ENCODE data around the gene IDH2.
"Not testable (repeated sequence)": the region's sequence is repeated elsewhere in the genome, so short reads cannot be mapped to it uniquely, and the experiment has no call there.

IDH2 gene

GRCh38 chr15:90101969-90102890 lies at the start of gene IDH2:
IDH2 (minus strand) TSS chr15:90102468; CDS start chr15:90102390, 78 bp downstream.
- DNase-seq (ENCODE audit: low read depth), result peak; percentile 83

GRCh38 chr15:90150551-90150950 lies 48.3 kb upstream of the IDH2 start:
- not testable (repeated sequence) for DNase-seq (ENCODE audit: low read depth)

- DNase-seq (ENCODE audit: low read depth), result no peak
Measured at GRCh38 chr15:90149609-90150340, 47.5 kb upstream of the IDH2 start.

- DNase-seq (ENCODE audit: low read depth), result not testable (repeated sequence)
Measured at GRCh38 chr15:90146198-90146761, 44.0 kb upstream of the IDH2 start.

- DNase-seq (ENCODE audit: low read depth), result no peak
Measured at GRCh38 chr15:90145761-90146160, 43.5 kb upstream of the IDH2 start.

GRCh38 chr15:90145259-90145658 lies 43.0 kb upstream of the IDH2 start:
- DNase-seq (ENCODE audit: low read depth), result no peak

- peak; percentile 55 for DNase-seq (ENCODE audit: low read depth)
Measured at GRCh38 chr15:90143166-90143655, 40.9 kb upstream of the IDH2 start.

- DNase-seq (ENCODE audit: low read depth), result no peak
Measured at GRCh38 chr15:90142216-90143165, 40.2 kb upstream of the IDH2 start.

GRCh38 chr15:90141646-90142045 lies 39.4 kb upstream of the IDH2 start:
- DNase-seq (ENCODE audit: low read depth), result peak; percentile 68

- not testable (repeated sequence) for DNase-seq (ENCODE audit: low read depth)
Measured at GRCh38 chr15:90139549-90139948, 37.3 kb upstream of the IDH2 start.

- DNase-seq (ENCODE audit: low read depth), result no peak
Measured at GRCh38 chr15:90138071-90138833, 36.0 kb upstream of the IDH2 start.

GRCh38 chr15:90132437-90132836 lies 30.2 kb upstream of the IDH2 start:
- no peak for DNase-seq (ENCODE audit: low read depth)

- DNase-seq (ENCODE audit: low read depth), result no peak
Measured at GRCh38 chr15:90131848-90132247, 29.6 kb upstream of the IDH2 start.

GRCh38 chr15:90130291-90130690 lies 28.0 kb upstream of the IDH2 start:
- no peak for DNase-seq (ENCODE audit: low read depth)

- DNase-seq (ENCODE audit: low read depth), result no peak
Measured at GRCh38 chr15:90126596-90127435, 24.5 kb upstream of the IDH2 start.

GRCh38 chr15:90126022-90126421 lies 23.8 kb upstream of the IDH2 start:
- DNase-seq (ENCODE audit: low read depth), result no peak

- DNase-seq (ENCODE audit: low read depth), result no peak
Measured at GRCh38 chr15:90124507-90124906, 22.2 kb upstream of the IDH2 start.

GRCh38 chr15:90121086-90121485 lies 18.8 kb upstream of the IDH2 start:
- DNase-seq (ENCODE audit: low read depth), result no peak

GRCh38 chr15:90119367-90119766 lies 17.1 kb upstream of the IDH2 start:
- no peak for DNase-seq (ENCODE audit: low read depth)

- DNase-seq (ENCODE audit: low read depth), result no peak
Measured at GRCh38 chr15:90115783-90116182, 13.5 kb upstream of the IDH2 start.

Data from ELR (cell line).